Neutrophil (primary cell): ENCODE data around the gene EIF6.

Experiments used
- H3K27ac ChIP-seq: fragments of 200-600 bp; sonication (generic); 2 replicates; pipeline ENCODE4 v1.5.1; 2016; ENCODE audit warnings: mild to moderate bottlenecking, moderate library complexity
- H3K27me3 ChIP-seq: fragments of 200-600 bp; sonication (generic); 2 replicates; pipeline ENCODE4 v1.6.0; 2016; ENCODE audit warnings: mild to moderate bottlenecking
- H3K36me3 ChIP-seq: fragments of 200-600 bp; sonication (generic); 2 replicates; pipeline ENCODE4 v1.5.1; 2017
- H3K4me1 ChIP-seq, 2 experiments: fragments of 200-600 bp in 1 of 2; sonication (generic) in 1 of 2; 1 replicate in 1 of 2; 2 replicates in 1 of 2; pipeline versions ENCODE4 v1.5.1 to v1.6.1; 2013 to 2016; ENCODE audit warnings: low read depth in 1 of 2, low read length in 1 of 2, mild to moderate bottlenecking in 1 of 2, moderate library complexity in 1 of 2; ENCODE audit not compliant: control insufficient read depth in 1 of 2, insufficient read depth in 1 of 2
- H3K4me3 ChIP-seq, 2 experiments: fragments of 200-600 bp in 1 of 2; sonication (generic) in 1 of 2; 1 replicate in 1 of 2; 2 replicates in 1 of 2; pipeline ENCODE4 v1.5.1; 2013 to 2016; ENCODE audit warnings: low read depth in 1 of 2, low read length in 1 of 2, mild to moderate bottlenecking in 1 of 2, moderate library complexity in 1 of 2
- H3K9me3 ChIP-seq: fragments of 200-600 bp; sonication (generic); 2 replicates; pipeline ENCODE4 v1.5.1; 2016
- CTCF ChIP-seq: fragments of 200-600 bp; sonication (generic); IDR thresholded peaks from 2 replicates; pipeline ENCODE4 v1.5.1; 2016; ENCODE audit warnings: antibody characterized with exemption

Gene EIF6

GRCh38 chr20:35243986-35244385 is 40.6 kb downstream of the EIF6 start:
- Histone ChIP-seq H3K9me3 (no peaks in the 10 kb centered on the region), H3K4me3 (no peak overlapping the region), H3K36me3 (peaks cover 9% of the 10 kb centered on the region), H3K27ac (no peak overlapping the region), H3K4me1 (peaks cover 21 to 27% of the 10 kb centered on the region in 2 experiments), H3K27me3 (no peaks in the 10 kb centered on the region)
- TF ChIP-seq CTCF = no peak

- TF ChIP-seq CTCF = no peak
- Histone ChIP-seq H3K4me1 (peaks cover 28 to 34% of the 10 kb centered on the region in 2 experiments), H3K9me3 (no peaks in the 10 kb centered on the region), H3K4me3 (no peak overlapping the region), H3K27ac (no peak overlapping the region), H3K36me3 (peaks cover 9% of the 10 kb centered on the region), H3K27me3 (no peaks in the 10 kb centered on the region)
These were observed 41.3 kb downstream of the EIF6 start for GRCh38 chr20:35243317-35243716.

- Histone ChIP-seq H3K36me3 (peaks cover 3% of the 10 kb centered on the region), H3K4me1 (peaks cover 42 to 47% of the 10 kb centered on the region in 2 experiments), H3K27me3 (no peaks in the 10 kb centered on the region), H3K4me3 (no peak overlapping the region), H3K9me3 (no peaks in the 10 kb centered on the region), H3K27ac (no peak overlapping the region)
- no peak for TF ChIP-seq CTCF
These were observed 43.7 kb downstream of the EIF6 start for GRCh38 chr20:35240811-35241293.

GRCh38 chr20:35240083-35240810 is 44.3 kb downstream of the EIF6 start:
- peaks cover 8% of the 10 kb centered on the region for H3K36me3 ChIP-seq
- no peak for TF ChIP-seq CTCF
- H3K4me1 ChIP-seq = peaks cover 42 to 47% of the 10 kb centered on the region in 2 experiments
- H3K4me3 ChIP-seq = no peak overlapping the region
- no peaks in the 10 kb centered on the region for H3K27me3 ChIP-seq
- H3K27ac ChIP-seq = no peak overlapping the region
- no peaks in the 10 kb centered on the region for H3K9me3 ChIP-seq

- Histone ChIP-seq H3K4me3 (peak overlapping the region; percentile 4 to 6), H3K27ac (peak overlapping the region; percentile 83), H3K9me3 (no peaks in the 10 kb centered on the region), H3K27me3 (no peaks in the 10 kb centered on the region), H3K36me3 (peaks cover 16% of the 10 kb centered on the region), H3K4me1 (peaks cover 42 to 47% of the 10 kb centered on the region in 2 experiments)
- TF ChIP-seq CTCF = no peak
These were observed 45.8 kb downstream of the EIF6 start for GRCh38 chr20:35238735-35239134.
